EL (cell line): ENCODE results near the gene ANKHD1.

Experiments
- DNase-seq: peaks from one replicate; pipeline ENCODE4 v3.0.0-alpha.2; 2016

ANKHD1 gene

DNA sequence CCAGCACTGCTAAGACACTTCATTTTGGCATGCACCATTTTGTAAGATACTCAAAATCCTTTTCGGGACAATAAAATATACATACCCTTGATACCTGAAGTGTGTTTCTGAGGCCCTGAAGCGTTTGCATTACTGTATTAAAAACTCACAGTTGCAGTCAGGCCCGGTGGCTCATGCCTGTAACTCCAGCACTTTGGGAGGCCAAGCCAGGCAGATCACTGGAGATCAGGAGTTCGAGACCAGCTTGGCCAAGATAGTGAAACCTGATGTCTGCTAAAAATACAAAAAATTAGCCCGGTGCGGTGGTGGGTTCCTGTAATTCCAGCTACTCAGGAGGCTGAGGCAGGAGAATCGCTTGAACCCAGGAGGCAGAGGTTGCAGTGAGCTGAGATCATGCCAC lies 143.4 kb downstream of the ANKHD1 start:
- DNase-seq, result no peak

DNA sequence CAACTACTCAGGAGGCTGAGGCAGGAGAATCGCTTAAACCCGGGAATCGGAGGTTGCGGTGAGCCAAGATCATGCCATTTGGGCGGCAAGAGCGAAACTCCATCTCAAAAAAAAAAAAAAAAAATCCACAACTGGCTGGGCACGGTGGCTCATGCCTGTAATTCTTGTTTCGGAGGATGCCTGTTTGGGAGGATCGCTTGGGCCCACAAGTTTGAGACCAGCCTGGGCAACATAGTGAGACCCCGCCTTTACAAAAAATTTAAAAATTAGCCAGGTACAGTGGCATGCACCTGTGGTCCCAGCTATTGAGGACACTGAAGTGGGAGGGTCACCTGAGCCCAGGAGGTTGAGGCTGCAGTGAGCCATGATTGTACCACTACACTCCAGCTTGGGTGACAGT lies 144.0 kb downstream of the ANKHD1 start:
- DNase-seq, result no peak

DNA sequence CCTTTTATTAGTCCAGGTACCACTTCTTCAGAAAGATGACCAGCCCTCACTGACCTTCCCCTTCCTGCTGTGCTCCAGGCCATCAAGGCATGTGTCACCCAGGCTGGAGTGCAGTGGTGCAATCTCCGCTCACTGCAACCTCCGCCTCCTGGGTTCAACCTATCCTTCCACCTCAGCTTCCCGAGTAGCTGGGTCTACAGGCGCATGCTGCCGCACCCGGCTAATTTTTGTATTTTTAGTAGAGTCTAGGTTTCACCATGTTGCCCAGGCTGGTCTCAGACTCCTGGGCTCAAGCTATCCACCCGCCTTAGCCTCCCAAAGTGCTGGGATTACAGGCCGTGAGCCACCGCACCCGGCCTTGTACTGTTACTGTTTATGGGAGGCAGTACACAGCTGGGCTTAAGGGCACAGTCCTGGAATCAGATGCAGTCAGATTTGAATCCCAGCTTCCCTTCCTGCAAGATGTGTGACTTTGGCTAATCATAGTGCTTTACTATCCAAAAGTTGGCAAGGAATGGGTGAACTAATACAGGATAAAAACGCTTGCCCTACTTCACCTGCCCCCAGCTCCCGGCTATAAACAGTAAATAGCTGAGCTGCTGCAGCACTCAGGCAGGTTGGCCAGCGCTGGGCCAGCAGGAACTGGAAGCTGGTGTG lies 145.3 kb downstream of the ANKHD1 start:
- no peak for DNase-seq

DNA sequence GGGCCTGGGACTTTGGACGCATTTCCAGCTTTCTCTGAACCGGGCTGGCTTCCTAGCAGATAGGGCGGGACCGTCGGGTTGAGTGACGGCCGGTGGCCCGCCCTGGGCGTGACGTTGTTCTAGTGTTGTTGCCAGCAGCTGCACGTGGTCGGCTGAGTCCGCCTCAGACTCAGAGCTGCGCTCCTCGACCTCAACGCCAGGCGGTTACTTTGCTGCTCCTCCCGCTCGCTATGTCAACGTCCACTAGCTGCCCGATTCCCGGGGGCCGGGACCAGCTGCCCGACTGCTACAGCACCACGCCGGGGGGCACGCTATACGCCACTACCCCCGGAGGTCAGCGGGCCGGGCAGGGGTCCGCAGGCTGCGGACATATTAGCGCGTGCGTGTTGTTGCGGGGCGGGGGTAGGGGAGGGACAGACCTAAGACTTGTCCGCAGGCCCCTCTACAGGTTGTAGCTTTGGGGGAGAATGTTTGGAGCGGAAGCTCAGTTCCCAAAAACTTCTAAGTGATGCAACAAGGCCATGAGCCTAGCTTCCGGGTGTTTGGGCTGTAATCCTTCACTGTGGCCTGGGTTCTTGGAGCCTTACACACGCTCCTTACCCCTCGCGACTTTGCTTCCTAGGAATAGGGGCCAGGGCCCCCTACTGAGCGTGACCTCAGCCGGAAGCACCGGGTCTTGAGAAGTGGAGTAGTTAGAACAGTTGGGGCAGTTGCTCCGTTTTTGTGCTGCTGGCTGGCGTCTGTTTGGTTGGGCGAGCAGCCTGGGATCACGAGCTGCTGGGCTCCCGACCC lies 146.1 kb downstream of the ANKHD1 start, which contains the start of gene EIF4EBP3:
EIF4EBP3 (plus strand) TSS at position 155 of the 792 bp plus-strand sequence; CDS start at position 231, 76 bp downstream.
- peak; percentile 93 for DNase-seq

DNA sequence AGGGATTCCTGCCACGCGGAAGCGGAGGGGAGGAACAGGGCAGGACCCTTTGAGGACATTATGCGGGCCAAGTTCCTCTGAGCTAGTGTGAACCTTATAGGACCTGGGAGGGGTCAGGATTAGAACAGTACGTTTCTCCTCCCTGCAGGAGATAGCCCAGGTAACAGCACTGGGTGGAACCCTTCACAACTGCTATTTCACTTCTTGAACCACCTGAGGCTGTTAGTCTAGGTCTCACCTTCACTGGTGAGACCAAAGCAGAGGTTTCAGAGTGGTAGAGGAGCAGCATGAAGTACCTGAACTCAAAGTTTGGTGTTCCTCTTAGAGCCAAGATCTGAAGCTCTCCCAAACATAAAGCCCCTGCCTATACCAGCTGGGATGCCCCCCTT lies 146.7 kb downstream of the ANKHD1 start:
- no peak for DNase-seq

DNA sequence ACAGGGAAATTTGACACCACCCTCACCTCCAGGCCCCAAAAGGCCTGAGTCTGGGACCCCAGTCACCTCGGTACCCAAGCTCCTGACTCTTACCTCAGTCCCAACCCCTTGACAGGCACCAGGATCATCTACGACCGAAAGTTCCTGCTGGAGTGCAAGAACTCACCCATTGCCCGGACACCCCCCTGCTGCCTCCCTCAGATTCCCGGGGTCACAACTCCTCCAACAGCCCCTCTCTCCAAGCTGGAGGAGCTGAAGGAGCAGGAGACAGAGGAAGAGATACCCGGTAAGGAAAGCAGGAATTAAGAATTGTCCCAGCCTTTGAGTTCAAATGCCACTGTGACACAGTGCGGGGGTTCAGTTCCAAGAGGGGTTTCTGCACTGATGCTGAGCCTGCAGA lies 147.2 kb downstream of the ANKHD1 start:
- no peak for DNase-seq

DNA sequence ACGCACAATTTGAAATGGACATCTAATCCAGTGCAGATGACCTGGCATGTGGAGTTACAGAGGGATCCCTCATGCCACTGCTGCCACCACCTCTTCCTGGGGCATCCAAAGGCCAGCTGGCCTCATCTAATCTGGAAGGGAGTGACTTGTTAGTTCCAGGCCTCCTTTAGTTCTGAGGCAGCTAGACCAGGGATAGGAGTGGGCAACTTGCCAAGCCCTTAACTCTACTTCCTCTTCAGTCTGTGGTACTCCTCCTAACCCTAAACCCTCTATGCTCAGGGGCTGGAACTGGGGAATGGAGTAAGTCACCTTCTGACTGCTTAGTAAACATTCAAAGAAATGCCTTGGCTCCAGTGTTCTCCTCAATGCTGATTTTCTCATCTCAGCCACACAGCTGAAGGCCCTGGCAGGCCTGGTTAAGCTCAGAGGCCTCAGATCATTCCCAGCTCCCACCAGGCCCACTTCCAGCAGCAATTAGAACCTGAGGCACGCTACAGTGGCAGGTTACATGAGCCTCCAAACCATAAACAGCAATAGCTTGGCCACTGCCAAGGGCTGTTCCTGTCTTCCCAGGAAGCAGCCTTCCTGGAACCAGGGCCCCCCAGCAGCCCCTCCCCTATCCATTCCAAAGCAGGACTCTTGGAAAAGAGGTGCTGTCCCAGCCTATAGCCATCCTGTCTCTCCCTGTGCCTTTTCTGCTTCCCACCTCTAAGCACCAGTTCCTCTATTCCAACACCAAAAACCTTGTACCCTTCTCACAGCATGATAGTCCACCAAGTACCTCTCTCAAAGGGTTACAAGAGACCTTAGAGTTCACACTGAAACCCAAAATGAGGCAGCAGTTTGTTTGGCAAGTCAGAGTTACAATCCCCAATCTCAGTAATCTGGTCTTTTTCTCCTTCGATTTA lies 147.9 kb downstream of the ANKHD1 start:
- peak; percentile 39 for DNase-seq

DNA sequence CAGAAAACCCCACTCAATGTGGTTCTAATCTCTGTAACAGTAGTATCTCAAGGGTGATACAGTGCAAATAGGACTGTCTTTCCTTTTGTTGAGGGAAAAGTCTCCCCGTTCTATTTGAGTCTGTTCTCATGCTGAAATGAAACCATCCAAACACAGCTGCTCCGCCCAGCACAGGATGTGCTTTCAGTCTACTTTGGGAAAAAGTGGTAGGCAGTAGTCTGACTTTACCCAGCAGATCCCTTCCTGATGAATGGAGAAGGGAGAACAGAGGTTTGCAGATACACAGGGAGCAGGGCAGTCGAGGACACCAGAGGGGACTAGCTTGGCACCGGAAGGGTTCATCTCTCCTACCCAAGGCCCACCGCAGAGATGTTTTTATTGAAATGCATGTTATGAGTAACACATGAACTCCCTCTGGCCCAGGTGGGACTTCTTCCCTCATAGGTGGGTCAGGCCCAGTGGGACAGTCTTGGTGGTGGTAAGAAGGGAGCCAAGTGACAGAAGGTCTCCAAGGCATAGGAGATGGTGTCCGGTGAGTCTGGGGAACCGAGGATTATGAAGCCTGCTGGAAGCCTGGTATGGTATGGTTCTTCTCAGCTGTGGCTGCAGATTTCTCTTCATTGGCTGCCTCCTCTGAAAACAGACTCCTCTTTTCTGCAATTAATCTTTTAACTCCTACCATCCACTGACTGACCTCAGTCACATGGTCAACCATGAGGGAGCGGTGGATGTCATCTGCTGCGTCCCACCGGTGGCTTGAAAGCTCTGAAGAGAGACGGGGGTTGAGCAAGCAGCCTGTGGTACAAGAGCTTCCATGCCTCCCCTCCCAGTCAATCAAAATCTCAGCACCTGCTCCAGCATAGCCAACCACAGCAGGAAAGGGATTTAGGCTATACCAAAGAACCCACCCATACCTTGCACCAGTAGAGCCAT lies 148.8 kb downstream of the ANKHD1 start:
- no peak for DNase-seq

DNA sequence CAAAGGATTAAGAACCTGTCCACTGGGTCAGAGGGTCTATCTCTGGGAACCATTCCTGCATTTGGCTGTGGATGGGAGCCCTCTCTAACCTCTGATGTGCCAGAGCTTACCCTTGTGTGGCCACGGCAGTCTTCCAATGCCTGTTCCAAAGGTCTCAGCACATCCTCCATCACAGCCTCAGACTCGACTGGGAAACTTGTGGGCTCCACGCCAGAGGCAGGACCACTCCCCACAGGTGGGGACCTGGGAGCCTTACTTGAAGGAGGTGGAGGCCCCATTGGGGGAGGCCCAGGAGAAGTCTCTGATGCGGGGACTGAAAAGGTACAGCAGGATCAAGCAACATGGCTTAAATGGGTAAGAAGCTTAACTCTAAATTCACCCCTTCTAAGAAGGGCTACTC lies 150.2 kb downstream of the ANKHD1 start:
- DNase-seq, result no peak

DNA sequence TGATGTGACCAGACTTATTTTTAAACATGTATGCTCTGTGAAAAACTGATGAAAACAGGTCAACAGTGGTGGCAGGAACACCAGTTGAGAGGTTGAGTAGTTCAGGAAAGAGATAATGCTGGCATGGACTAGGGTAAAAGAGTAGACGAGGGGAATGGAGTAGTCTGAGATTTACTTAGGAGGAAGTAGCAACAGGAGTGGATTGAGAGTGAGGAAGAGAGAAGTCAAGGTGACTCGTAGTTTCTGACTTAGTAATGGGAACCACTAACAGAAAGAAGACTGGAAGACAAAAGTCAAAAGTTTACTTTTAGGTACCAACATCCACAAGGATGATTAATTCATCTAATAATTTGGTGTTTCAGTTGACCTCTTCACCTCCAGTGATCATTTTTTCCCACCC lies 152.0 kb downstream of the ANKHD1 start:
- no peak for DNase-seq

DNA sequence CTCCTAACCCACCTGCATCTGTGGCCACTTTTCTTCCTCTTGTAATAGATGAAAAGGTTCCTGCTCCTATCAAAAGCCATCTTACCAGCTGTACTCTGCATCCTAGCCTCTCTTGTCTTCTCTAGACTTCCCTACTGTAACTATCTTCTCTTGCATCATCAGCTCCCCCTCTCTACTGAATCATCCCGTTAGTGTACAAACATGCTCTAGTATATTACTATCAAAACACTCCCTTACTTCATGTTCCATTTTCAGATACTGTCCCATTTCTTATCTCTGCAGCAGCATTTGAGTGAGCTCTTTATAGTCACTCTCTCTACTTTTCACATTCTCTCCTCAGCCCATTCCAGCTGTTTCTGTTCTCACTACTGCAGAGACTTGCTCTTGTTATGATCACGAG lies 152.8 kb downstream of the ANKHD1 start:
- peak; percentile 68 for DNase-seq

DNA sequence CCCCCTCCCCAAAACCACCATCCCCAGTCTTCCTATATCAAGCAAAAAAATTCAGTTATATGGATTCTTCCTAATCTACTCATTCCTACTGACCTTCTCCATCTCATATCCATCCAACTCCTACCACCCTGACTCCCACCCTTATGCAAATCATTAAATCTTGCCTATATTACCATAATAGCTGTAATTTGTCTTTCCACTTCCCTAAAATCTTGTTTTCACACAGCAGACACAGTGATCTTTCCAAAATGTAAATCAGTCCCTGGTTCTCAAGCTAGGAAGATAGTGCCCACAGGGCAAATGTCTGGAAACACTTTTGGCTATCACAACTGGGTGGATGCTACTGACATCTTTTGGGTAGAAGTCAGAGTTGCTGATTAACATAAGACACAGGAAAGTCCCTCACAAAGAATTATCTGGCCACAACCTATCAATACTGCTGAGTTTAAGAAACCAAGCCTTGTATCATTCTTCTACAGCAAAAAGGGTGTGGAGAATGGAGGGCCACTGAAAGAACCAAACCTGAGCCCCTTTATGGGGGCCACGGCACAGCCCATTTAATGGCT lies 154.2 kb downstream of the ANKHD1 start:
- no peak for DNase-seq

DNA sequence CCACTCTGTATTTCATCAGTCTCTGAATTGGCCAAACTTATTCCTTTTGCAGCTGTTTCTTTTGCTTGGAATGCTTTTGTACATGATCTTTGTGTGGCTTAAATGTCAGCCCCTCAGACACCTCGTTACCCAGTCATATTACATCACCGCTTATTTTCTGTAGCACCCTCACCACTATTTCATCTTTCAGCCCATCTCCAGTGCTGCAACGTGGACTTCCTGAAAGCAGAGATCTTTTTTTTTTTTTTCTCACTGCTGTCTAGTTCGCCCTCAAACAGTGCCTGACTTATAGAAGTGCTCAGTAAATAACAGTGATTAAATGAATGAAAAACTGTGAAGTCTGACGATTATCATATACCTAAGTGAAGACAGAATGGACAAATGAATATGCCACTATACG lies 154.8 kb downstream of the ANKHD1 start:
- DNase-seq, result no peak

DNA sequence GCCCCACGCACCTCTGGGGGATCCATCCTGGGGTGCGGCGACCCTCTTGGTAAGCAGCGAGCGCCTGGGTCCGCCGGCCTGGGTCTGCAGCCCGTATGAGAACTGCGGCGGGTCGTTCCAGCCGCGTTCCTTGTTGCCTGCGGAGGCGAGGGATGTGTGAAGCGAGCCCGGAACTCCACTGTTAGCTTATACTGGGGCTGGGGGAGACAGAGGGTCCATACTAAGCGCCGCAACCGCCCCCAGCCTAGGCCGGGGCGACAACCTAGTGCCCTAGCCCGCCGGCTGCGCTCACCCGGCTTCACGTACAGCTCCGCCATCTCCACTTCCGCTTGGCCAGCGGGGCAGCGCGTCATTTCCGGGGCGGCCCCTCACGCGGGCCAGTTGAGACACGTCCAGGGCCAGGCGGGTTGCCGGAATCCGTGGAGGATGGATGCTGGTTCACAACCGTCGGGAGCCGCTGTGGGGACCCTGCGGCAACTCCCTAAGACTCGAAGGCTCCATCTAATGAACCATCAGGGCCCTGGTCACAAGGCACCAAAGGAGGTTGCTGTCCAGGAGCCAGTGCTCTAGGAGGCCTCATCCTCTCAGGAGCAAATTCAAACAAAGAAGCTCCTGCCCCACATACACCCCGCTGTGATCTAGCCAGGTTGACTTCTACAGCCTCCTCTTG lies 155.6 kb downstream of the ANKHD1 start, which contains the start of gene SRA1:
SRA1 (minus strand) TSS at position 338 of the 670 bp plus-strand sequence; CDS start at position 317, 21 bp downstream.
- DNase-seq, result peak; percentile 90

DNA sequence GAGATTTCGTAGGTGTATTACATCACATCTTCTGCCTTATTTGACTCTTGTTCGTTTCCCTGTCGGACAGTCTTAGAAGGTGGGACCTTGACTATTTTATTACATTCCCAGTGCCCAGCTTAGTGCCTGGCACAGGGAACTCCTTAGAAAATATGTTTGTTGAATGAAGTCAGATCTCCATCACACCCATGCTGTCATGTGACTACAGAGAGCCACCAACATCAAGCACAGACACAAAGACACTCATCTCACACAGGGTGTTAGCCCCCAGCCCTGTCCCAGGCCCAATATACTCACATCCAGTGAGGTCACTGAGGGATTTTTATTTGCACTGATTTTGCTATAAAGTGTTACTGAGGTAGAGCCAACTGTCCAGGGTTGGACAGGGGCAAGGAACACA lies 156.3 kb downstream of the ANKHD1 start:
- no peak for DNase-seq

DNA sequence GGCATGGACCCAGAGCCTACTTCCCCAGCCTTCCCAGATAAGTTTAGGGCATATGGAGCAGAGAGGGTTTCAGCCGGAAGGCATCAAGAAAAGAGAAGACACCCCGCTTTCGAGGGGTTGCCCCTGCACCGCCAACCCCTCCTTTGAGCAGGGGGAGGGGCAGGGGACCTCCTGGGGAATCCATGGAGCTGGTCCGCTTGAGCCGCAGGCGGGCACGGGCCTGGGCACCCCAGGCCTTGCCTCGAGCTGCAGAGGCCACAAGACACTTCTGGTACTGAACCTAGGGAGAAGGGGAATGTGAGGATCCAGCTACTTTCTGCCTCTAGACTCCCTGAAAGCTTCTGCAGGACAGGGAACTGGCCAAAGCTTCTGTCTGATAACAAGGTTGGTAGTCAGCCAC lies 156.9 kb downstream of the ANKHD1 start:
- no peak for DNase-seq

DNA sequence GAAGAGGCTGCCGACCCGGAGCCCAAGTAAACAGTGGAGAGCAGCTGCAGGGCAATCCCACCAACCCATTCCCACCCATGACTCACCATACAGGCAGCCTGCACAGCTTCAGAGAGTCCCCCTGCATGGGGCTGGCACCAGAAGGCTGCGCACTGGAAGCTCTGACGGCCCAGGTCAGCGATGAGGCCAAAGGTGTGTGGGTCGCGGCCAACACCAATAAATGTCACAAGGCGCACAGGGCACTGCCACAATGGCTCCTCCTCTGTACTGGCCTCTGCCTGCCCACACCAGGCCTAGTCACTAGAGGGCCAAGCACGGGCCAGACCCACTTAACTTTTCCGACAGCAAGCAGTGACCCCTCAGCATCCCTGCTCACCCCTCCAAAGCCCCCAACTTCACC lies 158.6 kb downstream of the ANKHD1 start:
- no peak for DNase-seq

DNA sequence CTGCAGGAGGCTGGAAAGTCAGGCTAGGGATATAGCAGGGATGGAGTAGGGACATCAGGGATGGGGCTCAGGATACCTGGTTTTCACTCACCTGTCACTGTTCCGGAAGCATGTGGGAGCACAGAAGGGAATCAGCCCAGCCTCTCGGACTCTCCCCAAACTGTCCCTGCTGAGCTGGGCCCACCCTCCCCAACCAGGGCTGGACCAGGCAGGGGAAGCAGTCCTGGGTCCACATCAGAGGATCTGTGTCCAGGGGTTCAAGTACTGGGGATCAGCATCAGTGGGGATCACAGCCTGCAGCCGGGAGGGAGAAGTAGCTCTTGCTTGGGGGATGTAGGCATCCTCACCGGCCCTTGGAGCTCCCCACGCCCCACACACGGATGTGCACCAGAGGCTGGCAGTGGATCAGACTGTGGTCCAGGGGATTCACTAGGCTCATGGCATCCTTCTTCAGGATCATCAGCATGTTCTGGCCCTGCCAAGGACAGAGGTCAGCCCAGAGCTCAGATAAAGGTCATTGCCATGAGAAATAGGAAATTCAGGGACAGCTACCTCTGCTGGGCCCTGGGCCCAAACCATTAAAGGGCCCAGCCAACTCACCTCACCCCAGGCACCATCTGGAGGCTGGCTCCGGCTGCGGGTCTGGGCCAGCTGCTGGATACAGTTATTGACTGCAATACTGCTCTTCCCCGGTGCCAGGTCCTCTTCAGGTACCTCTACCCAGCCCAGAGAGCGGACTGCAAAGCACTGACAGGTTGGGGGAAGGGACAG lies 160.3 kb downstream of the ANKHD1 start:
- DNase-seq, result no peak

DNA sequence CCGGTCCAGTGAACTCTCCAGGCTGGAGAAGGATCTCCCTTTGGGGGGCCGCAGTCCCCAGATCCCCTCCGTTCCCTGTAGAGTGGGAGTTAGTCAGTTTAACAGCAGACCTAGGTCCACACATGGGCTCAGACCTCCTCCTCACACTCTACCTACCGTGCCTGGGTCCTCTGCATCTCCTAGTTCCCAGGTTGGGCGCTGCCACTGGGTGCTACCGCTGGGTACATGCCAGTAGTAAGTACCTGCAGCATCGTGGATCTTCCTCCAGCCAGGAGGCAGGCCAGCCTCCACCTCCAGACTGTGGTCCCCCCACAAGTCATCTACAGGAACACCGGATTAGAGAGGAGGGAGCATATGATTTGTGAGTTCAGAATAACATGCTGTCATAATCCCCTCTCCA lies 162.0 kb downstream of the ANKHD1 start:
- no peak for DNase-seq
